Measurements from ENCODE around the gene IDI2. TPM values are rescaled to one million over a fixed set of nuclear protein-coding genes. Genes with fewer than 3 reads are reported as not detected.
"Not testable (repeated sequence)": the region's sequence is repeated elsewhere in the genome, so short reads cannot be mapped to it uniquely, and the experiment has no call there.

IDI2 gene
- not detected for polyA plus RNA-seq (2013, experiment 1 of 2)
- not detected for polyA plus RNA-seq (2013, experiment 2 of 2)

DNA sequence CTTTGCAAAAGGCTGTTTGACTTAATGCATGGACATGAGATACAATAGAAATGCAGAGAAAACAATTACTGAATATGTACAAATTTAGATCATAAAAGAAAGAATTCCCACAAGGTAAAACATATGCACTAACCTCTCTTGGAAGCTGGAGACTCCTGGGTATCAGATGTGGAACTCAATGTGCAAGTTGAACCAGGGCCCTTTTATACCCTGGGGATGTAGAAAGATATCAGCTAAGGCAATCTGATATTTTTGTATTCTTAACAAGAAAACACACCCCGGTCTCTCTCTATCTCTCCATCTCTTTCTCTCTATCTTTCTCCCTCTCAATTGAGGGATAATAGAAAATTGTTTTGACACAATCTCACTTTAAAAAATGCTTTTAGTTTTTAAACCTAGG lies at the start of gene IDI2:
TSS of gene IDI2 (minus strand) at position 177 of the 400 bp plus-strand sequence. CDS start 1,136 bp downstream, outside the sequence.
- H3K9ac ChIP-seq (ENCODE audit: low read depth, low read length) = no peak within 1 kb of the TSS
- H3K4me1 ChIP-seq (ENCODE audit: insufficient read depth, low read length) = no peaks in the 10 kb centered on the region
- H3K27ac ChIP-seq (ENCODE audit: low read depth, low read length) = no peak within 1 kb of the TSS
- no peaks in the 10 kb centered on the region for H3K27me3 ChIP-seq (ENCODE audit: insufficient read depth, low read length)
- H3K4me3 ChIP-seq (ENCODE audit: low read length) = no peak within 1 kb of the TSS
- WGBS = no CpG with 5 or more reads among the region's 1 CpG
- H3K9me3 ChIP-seq (ENCODE audit: insufficient read depth, low read depth, low read length) = no peaks in the 10 kb centered on the region
- no peaks in the 10 kb centered on the region for H3K36me3 ChIP-seq (ENCODE audit: insufficient read depth, low read length)

DNA sequence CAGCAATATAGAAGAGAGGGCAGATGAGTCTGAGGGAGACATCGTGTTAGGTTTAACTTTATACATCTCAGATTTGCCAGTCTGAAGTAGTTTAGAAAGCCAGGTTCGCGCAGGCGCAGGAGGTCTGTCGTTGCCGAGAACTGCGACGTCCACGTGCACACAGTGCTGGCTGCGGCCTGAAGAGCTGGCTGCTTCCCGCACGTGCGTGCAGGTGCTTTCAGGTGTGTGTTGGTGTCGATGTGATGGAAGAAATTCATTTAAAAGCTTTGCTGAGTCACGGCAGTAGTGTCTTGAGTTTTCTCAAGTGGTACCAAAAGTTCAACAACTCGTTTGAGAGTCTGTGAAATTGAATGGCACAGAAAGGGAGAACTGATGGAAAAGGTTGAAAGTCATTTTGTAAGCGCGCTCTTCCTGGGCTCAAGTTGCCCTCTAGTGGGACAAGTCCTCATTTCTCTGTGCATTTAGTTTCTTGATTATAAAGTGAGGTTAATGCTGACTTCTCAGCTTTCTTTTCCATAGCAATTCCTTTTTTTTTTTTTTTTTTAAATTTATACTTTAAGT lies 49.2 kb upstream of the IDI2 start:
- Histone ChIP-seq H3K27ac (ENCODE audit: low read depth, low read length) (no peak overlapping the region), H3K9ac (ENCODE audit: low read depth, low read length) (no peak overlapping the region), H3K4me1 (ENCODE audit: insufficient read depth, low read length) (peaks cover 5% of the 10 kb centered on the region; the same call in 1 of the 2 replicates), H3K27me3 (ENCODE audit: insufficient read depth, low read length) (no peaks in the 10 kb centered on the region), H3K4me3 (ENCODE audit: low read length) (no peak overlapping the region), H3K36me3 (ENCODE audit: insufficient read depth, low read length) (peaks cover 47% of the 10 kb centered on the region), H3K9me3 (ENCODE audit: insufficient read depth, low read depth, low read length) (no peaks in the 10 kb centered on the region)
- 94% methylated on average over 18 of the region's 18 CpGs for WGBS

DNA sequence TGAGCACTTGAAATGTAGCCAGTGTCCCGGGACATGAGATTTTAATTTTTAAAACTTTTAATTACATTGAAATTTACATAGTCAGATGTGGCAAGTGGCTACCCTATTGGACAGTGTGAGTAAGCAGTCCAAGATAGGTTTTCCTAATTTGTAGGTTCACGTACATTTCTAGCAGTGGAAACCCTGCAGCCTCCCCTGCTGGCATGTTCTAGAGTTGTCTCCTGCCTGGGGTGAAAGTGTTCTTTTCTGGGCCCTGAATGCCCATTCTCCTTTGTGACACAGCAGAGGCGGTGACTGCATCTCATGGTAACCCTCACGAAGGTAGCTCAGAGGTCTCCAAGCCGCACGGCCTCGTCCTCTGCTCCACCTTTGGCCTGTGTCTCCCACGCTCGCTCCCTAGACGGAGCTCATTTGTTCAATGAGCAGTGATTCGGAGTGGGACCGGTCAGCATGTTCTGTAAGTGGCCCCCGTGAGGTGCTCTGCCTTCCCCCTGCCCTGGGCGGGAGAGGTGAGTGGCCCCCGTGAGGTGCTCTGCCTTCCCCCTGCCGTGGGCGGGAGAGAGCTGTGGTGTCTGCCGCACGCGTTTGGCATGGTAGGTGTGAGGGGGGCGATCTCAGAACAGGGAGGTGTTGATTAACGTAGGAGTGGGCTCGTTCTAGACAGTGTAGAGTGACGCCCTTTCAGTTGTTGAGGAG lies 48.5 kb upstream of the IDI2 start:
- H3K9ac ChIP-seq (ENCODE audit: low read depth, low read length) = no peak overlapping the region
- H3K4me3 ChIP-seq (ENCODE audit: low read length) = no peak overlapping the region
- no peak overlapping the region for H3K27ac ChIP-seq (ENCODE audit: low read depth, low read length)
- 95% methylated on average over 23 of the region's 24 CpGs for WGBS
- H3K4me1 ChIP-seq (ENCODE audit: insufficient read depth, low read length) = peaks cover 5% of the 10 kb centered on the region; the same call in 1 of the 2 replicates
- no peaks in the 10 kb centered on the region for H3K9me3 ChIP-seq (ENCODE audit: insufficient read depth, low read depth, low read length)
- no peaks in the 10 kb centered on the region for H3K27me3 ChIP-seq (ENCODE audit: insufficient read depth, low read length)
- H3K36me3 ChIP-seq (ENCODE audit: insufficient read depth, low read length) = peaks cover 41% of the 10 kb centered on the region

DNA sequence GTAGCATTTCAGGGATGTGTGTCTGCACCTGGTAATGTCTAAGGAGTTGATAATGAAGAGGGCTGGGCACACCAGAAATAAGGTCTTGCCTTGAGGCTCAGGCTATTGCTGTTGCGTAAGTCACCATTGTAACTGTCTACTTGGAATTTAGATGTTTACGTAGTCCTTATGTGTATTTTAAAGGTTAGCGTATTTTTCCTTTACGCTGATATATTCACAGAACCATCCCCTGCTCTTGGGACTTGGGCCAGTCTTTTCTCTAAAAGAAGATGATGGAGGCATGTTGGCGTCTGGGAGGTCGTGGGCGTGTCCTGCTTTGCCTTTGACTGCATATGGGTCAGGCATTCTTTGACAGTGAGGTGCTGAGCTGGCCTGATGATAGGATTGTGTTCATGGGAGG lies 45.3 kb upstream of the IDI2 start:
- peaks cover 5% of the 10 kb centered on the region; the same call in 1 of the 2 replicates for H3K4me1 ChIP-seq (ENCODE audit: insufficient read depth, low read length)
- H3K4me3 ChIP-seq (ENCODE audit: low read length) = no peak overlapping the region
- no peaks in the 10 kb centered on the region for H3K9me3 ChIP-seq (ENCODE audit: insufficient read depth, low read depth, low read length)
- 78% methylated on average over 7 of the region's 7 CpGs for WGBS
- H3K27me3 ChIP-seq (ENCODE audit: insufficient read depth, low read length) = no peaks in the 10 kb centered on the region
- H3K9ac ChIP-seq (ENCODE audit: low read depth, low read length) = no peak overlapping the region
- H3K27ac ChIP-seq (ENCODE audit: low read depth, low read length) = no peak overlapping the region
- peaks cover 27% of the 10 kb centered on the region for H3K36me3 ChIP-seq (ENCODE audit: insufficient read depth, low read length)

DNA sequence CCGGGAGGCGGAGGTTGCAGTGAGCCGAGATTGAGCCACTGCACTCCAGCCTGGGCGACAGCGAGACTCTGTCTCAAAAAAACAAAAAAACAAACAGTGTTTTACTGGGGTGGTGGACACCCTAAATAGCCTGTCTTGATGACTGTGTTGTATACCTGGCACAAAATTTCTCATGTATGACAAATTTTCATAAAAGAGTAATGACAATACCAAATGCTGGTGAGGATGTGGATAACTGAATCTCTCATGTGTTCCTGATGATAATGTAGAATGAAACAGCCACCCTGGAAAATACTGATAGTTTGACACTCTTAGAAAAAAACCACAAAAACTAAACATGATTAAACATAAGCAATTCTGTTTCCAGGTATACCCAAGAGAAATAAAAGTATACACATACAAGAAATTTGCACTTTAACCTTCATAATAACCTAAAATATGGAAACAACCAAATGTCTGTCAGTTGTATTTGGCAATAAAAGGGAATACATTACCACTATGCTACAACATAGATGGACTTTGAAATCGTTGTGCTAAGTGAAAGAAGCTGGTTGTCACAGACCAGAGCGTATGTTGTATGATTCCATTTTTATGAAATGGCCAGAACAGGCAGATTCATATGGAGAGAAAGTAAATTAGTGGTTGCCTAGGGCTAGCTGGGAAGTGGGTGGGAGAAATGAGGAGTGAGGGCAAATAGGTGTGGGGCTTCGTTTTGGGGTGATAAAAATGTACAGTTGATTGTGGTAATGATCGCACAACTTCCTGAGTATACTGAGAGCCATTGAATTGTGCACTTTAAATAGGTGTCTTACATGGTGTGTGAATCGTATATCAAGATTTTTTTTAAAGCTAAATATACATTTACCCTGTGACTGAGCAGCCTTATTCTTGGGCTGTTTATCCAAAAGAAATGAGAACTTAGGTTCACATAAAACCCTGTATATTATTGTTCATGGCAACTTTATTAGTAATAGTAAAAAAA lies 43.0 kb upstream of the IDI2 start:
- H3K27me3 ChIP-seq (ENCODE audit: insufficient read depth, low read length) = no peaks in the 10 kb centered on the region
- peaks cover 5% of the 10 kb centered on the region; the same call in 1 of the 2 replicates for H3K4me1 ChIP-seq (ENCODE audit: insufficient read depth, low read length)
- no peak overlapping the region for H3K27ac ChIP-seq (ENCODE audit: low read depth, low read length)
- H3K36me3 ChIP-seq (ENCODE audit: insufficient read depth, low read length) = peaks cover 17% of the 10 kb centered on the region
- H3K9ac ChIP-seq (ENCODE audit: low read depth, low read length) = no peak overlapping the region
- WGBS = 92% methylated on average over 9 of the region's 10 CpGs
- no peaks in the 10 kb centered on the region for H3K9me3 ChIP-seq (ENCODE audit: insufficient read depth, low read depth, low read length)
- H3K4me3 ChIP-seq (ENCODE audit: low read length) = no peak overlapping the region

DNA sequence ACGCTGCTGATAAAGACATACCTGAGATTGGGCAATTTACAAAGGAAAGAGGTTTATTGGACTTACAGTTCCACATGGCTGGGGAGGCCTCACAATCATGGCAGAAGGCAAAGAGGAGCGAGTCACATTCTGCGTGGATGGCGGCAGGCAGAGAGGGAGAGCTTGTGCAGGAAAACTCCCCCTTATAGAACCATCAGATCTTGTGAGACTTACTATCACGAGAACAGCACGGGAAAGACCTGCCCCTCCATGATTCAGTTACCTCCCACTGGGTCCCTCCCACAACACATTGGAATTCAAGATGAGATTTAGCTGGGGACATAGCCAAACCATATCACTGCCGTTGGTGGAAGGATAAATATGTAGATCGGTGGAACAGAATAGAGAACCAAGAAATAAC lies 41.1 kb upstream of the IDI2 start:
- H3K9me3 ChIP-seq (ENCODE audit: insufficient read depth, low read depth, low read length); H3K27me3 ChIP-seq (ENCODE audit: insufficient read depth, low read length); H3K27ac ChIP-seq (ENCODE audit: low read depth, low read length); H3K36me3 ChIP-seq (ENCODE audit: insufficient read depth, low read length); H3K4me1 ChIP-seq (ENCODE audit: insufficient read depth, low read length); H3K9ac ChIP-seq (ENCODE audit: low read depth, low read length); H3K4me3 ChIP-seq (ENCODE audit: low read length): not testable (repeated sequence)
- 82% methylated on average over 6 of the region's 8 CpGs for WGBS

DNA sequence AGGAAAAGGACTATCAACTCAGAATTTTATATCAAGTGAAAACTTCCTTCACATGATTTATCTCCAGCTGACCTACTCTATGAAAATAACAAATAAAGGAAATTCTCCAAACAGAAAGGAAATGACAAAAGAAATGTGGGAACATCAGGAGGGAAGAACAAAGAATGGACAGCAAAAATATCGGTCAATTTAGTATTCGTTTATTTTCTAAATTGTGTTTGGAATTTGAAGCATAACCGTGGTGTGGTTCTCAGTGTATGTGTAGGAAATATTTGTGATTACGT lies 39.2 kb upstream of the IDI2 start:
- H3K27ac ChIP-seq (ENCODE audit: low read depth, low read length) = no peak overlapping the region
- 92% methylated on average over 4 of the region's 4 CpGs for WGBS
- no peaks in the 10 kb centered on the region for H3K4me1 ChIP-seq (ENCODE audit: insufficient read depth, low read length)
- no peak overlapping the region for H3K4me3 ChIP-seq (ENCODE audit: low read length)
- no peaks in the 10 kb centered on the region for H3K36me3 ChIP-seq (ENCODE audit: insufficient read depth, low read length)
- no peaks in the 10 kb centered on the region for H3K9me3 ChIP-seq (ENCODE audit: insufficient read depth, low read depth, low read length)
- no peaks in the 10 kb centered on the region for H3K27me3 ChIP-seq (ENCODE audit: insufficient read depth, low read length)
- H3K9ac ChIP-seq (ENCODE audit: low read depth, low read length) = no peak overlapping the region

DNA sequence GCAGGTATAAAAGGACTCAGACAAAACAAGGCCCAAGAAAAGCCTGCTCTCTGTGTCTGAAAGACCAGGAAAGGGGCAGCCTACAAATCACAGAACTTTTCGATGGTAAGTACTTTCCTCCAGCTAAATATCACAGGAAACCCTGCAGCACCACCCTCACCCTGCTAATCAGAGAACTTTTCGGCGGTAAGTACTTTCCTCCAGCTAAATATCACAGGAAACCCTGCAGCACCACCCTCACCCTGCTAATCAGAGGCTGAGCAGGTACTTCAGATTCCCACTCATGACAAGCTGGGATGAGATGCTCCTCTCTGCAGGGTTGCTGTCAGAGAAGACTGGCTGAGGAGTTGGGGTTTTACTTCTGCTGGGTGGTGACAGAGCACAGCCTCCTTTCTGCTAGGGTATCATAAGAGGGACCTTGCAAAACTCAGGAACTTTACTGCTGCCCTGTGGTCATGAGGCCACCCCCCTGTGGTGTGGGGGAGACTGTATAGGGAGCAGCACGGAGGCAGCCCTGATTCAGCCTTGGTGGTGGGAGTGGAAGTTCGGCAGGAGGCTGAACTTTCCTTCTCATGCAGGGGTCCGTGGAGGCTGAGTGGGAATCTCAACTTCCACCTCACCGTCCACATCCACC lies 37.7 kb upstream of the IDI2 start:
- Histone ChIP-seq H3K9me3 (ENCODE audit: insufficient read depth, low read depth, low read length) (no peaks in the 10 kb centered on the region), H3K27me3 (ENCODE audit: insufficient read depth, low read length) (no peaks in the 10 kb centered on the region), H3K36me3 (ENCODE audit: insufficient read depth, low read length) (no peaks in the 10 kb centered on the region), H3K27ac (ENCODE audit: low read depth, low read length) (no peak overlapping the region), H3K4me3 (ENCODE audit: low read length) (no peak overlapping the region), H3K4me1 (ENCODE audit: insufficient read depth, low read length) (no peaks in the 10 kb centered on the region), H3K9ac (ENCODE audit: low read depth, low read length) (no peak overlapping the region)
- WGBS = 89% methylated on average over 7 of the region's 7 CpGs

DNA sequence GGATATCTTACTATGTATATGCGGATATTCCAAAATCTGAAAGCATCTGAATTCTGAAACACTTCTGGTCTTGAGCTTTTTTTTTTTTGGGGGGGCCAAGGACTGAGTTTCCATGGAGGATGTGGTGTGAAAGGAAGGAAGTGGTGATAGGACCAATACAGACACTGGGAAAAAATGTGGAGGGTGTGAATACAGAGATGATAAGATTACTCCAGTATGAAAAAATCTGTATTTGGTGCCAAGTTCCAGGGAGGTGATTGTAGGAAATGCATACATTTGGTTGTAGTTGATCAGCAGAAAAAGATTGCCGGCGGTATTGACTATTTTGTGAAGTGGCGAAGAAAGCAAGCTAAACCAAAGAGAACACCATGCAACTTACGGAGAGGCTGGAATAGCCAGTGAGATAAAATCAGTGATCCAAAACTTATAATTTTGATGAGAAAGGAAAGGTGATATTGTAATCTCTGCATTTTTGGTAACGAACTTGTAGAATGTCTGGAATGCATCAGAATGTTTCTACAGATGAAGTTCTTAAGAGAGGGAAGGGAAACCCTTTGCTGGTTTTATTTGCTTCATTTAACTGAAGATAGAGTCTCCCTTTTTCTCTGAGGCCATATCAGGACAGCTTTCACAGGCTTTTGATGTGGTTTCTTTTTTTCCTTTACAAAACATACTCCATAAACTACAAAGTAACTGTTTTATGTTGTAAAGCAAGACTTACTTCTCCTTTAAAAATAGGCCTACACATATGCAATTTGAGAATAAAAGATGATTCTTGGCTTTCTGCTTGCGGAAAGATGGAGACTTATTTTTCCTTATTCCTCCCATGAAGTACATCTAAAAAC lies 36.5 kb upstream of the IDI2 start:
- H3K27me3 ChIP-seq (ENCODE audit: insufficient read depth, low read length) = no peaks in the 10 kb centered on the region
- no peak overlapping the region for H3K27ac ChIP-seq (ENCODE audit: low read depth, low read length)
- no peaks in the 10 kb centered on the region for H3K9me3 ChIP-seq (ENCODE audit: insufficient read depth, low read depth, low read length)
- H3K4me3 ChIP-seq (ENCODE audit: low read length) = no peak overlapping the region
- 96% methylated on average over 7 of the region's 7 CpGs for WGBS
- H3K36me3 ChIP-seq (ENCODE audit: insufficient read depth, low read length) = no peaks in the 10 kb centered on the region
- H3K9ac ChIP-seq (ENCODE audit: low read depth, low read length) = no peak overlapping the region
- peaks cover 6% of the 10 kb centered on the region; the same call in 1 of the 2 replicates for H3K4me1 ChIP-seq (ENCODE audit: insufficient read depth, low read length)

DNA sequence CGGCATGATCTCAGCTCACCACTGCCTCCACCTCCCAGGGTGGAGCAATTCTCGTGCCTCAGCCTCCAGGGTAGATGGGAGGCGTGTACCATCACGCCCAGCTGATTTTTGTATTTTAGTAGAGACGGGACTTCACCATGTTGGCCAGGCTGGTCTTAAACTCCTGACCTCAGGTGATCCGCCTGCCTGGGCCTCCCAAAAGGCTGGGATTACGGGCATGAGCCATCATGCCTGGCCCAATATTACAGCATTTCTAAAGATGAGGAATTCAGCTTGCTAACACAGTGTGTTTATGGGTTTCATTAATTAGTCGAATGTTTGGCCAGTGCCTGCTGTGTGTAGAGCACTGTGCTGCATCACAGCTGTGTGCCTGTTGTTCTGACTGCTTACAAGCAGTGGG lies 34.2 kb upstream of the IDI2 start:
- Histone ChIP-seq H3K9ac (ENCODE audit: low read depth, low read length) (no peak overlapping the region), H3K27me3 (ENCODE audit: insufficient read depth, low read length) (no peaks in the 10 kb centered on the region), H3K4me3 (ENCODE audit: low read length) (no peak overlapping the region), H3K4me1 (ENCODE audit: insufficient read depth, low read length) (peaks cover 12% of the 10 kb centered on the region), H3K27ac (ENCODE audit: low read depth, low read length) (no peak overlapping the region), H3K36me3 (ENCODE audit: insufficient read depth, low read length) (no peaks in the 10 kb centered on the region), H3K9me3 (ENCODE audit: insufficient read depth, low read depth, low read length) (no peaks in the 10 kb centered on the region)
- WGBS = 91% methylated on average over 8 of the region's 8 CpGs

All from HUES64 (cell line).